Activated CD8-positive, alpha-beta T cell treated with anti-CD3 and anti-CD28 coated beads for 36 hours (primary cell): ENCODE results near the gene NEK9. TPM values are rescaled to one million over a fixed set of nuclear protein-coding genes. Genes with fewer than 3 reads are reported as not detected.

Experiments
- ATAC-seq: fragments of 200-7000 bp; cut with Tn5 transposase; one replicate; pipeline ENCODE4 v1.10.0; 2021; ENCODE audit warnings: mild to moderate bottlenecking, moderate library complexity
- CTCF ChIA-PET: fragments of 350-600 bp; sonication (Branson Sonifier 250); formaldehyde crosslinking; loops from one replicate; lab custom pipeline; 2021; ENCODE audit warnings: antibody characterized with exemption; lab: Charles Lee
- POLR2A ChIA-PET: fragments of 350-600 bp; sonication (Branson Sonifier 250); formaldehyde crosslinking; loops from one replicate; lab custom pipeline; 2021; ENCODE audit warnings: antibody characterized with exemption; lab: Charles Lee
- DNase-seq: peaks from one replicate; pipeline ENCODE4 v3.0.0-alpha.2; 2020
- H3K27ac Mint-ChIP-seq: one replicate; pipeline ENCODE4 v1.8.0; 2021; ENCODE audit warnings: mild to moderate bottlenecking, mixed read lengths
- H3K27me3 Mint-ChIP-seq: one replicate; pipeline ENCODE4 v1.8.0; 2021; ENCODE audit warnings: mixed read lengths
- H3K36me3 Mint-ChIP-seq: one replicate; pipeline ENCODE4 v1.8.0; 2021; ENCODE audit warnings: low read depth, mixed read lengths
- H3K4me1 Mint-ChIP-seq: one replicate; pipeline ENCODE4 v1.8.0; 2021; ENCODE audit warnings: low read depth, mixed read lengths
- H3K4me3 Mint-ChIP-seq: one replicate; pipeline ENCODE4 v1.8.0; 2021; ENCODE audit warnings: mild to moderate bottlenecking, moderate library complexity, mixed read lengths
- H3K9me3 Mint-ChIP-seq: one replicate; pipeline ENCODE4 v1.8.0; 2021; ENCODE audit warnings: mixed read lengths
- intact Hi-C: fragments of 100-400 bp; cut with micrococcal nuclease; formaldehyde crosslinking; loops from one replicate; pipeline ENCODE4 v1.10.0; 2022
- total RNA-seq, 2 experiments: library from RNA; stranded (reverse); gene quantifications; one replicate each; pipeline ENCODE4 v1.2.3, GENCODE V29; 2021
- TF ChIP-seq, protein P1 (sequence below): fragments of 200-600 bp; IDR thresholded peaks from one replicate; pipeline ENCODE4 v1.8.0; 2022; ENCODE audit warnings: antibody characterized with exemption, mild to moderate bottlenecking

The NEK9 gene
- total RNA-seq, 2 experiments from 2014 or later = 54.9 to 59.5 TPM

DNA sequence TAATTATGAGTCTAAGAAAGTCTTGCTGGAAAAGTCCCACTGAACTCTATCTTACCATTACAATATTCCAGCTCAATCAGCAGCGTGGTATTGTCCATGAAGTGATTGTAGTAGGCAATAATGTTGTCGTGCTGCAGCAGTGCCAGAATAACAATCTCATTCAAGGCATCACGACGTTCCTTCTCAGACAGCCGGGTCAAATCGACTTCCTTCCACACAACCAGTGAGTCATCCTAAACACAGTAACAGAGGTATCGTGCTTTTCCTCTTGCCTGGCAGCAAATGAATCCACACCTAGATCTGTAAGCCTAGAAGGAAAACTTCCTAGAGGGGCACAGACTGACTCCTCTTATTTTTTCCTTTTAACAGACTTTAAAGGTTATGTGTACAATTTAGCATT, 2.9 kb downstream of the NEK9 start:
- peaks cover 45% of the 10 kb centered on the region for H3K4me1 Mint-ChIP-seq
- peaks cover 22% of the 10 kb centered on the region for H3K36me3 Mint-ChIP-seq
- no peak for ATAC-seq
- no peaks in the 10 kb centered on the region for H3K9me3 Mint-ChIP-seq
- TF ChIP-seq, protein P1, sequence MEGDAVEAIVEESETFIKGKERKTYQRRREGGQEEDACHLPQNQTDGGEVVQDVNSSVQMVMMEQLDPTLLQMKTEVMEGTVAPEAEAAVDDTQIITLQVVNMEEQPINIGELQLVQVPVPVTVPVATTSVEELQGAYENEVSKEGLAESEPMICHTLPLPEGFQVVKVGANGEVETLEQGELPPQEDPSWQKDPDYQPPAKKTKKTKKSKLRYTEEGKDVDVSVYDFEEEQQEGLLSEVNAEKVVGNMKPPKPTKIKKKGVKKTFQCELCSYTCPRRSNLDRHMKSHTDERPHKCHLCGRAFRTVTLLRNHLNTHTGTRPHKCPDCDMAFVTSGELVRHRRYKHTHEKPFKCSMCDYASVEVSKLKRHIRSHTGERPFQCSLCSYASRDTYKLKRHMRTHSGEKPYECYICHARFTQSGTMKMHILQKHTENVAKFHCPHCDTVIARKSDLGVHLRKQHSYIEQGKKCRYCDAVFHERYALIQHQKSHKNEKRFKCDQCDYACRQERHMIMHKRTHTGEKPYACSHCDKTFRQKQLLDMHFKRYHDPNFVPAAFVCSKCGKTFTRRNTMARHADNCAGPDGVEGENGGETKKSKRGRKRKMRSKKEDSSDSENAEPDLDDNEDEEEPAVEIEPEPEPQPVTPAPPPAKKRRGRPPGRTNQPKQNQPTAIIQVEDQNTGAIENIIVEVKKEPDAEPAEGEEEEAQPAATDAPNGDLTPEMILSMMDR = no peak
- CTCF ChIA-PET = interaction anchor here (0.7 to 4.4 kb wide), 3 partner anchors 14 to 180 kb away, joined by 3 to 29 read pairs (median 8); no protein-coding TSS in a partner anchor
- H3K4me3 Mint-ChIP-seq = peak overlapping the region; percentile 18
- H3K27me3 Mint-ChIP-seq = no peaks in the 10 kb centered on the region
- H3K27ac Mint-ChIP-seq = peak overlapping the region; percentile 70
- POLR2A ChIA-PET = no interaction called here
- DNase-seq = peak; percentile 30
- intact Hi-C loops = no loop called here

DNA sequence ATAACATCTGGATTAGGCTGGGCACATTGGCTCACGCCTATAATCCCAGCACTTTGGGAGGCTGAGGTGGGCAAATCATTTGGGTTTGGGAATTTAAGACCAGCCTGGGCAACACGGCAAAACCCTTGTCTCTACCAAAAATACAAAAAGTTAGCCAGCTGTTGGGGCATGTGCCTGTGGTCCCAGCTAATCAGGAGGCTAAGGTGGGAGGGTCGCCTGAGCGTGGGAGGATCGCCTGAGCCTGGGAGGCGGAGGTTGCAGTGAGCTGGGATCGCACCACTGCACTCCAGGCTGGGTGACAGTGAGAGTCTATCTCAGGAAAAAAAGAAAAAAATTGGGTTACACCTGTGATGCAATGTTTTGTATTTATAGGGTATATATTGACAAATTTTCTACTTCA, 5.3 kb downstream of the NEK9 start:
- intact Hi-C loops = no loop called here
- no peak for DNase-seq
- H3K36me3 Mint-ChIP-seq = peaks cover 32% of the 10 kb centered on the region
- H3K9me3 Mint-ChIP-seq = no peaks in the 10 kb centered on the region
- H3K4me3 Mint-ChIP-seq = no peak overlapping the region
- POLR2A ChIA-PET = no interaction called here
- ATAC-seq = no peak
- no peaks in the 10 kb centered on the region for H3K27me3 Mint-ChIP-seq
- TF ChIP-seq, protein P1 = no peak
- H3K27ac Mint-ChIP-seq = no peak overlapping the region
- CTCF ChIA-PET = interaction anchor here (1.2 kb wide), 1 partner anchor 181 kb away, joined by 3 read pairs; no protein-coding TSS in a partner anchor
- H3K4me1 Mint-ChIP-seq = peaks cover 38% of the 10 kb centered on the region

DNA sequence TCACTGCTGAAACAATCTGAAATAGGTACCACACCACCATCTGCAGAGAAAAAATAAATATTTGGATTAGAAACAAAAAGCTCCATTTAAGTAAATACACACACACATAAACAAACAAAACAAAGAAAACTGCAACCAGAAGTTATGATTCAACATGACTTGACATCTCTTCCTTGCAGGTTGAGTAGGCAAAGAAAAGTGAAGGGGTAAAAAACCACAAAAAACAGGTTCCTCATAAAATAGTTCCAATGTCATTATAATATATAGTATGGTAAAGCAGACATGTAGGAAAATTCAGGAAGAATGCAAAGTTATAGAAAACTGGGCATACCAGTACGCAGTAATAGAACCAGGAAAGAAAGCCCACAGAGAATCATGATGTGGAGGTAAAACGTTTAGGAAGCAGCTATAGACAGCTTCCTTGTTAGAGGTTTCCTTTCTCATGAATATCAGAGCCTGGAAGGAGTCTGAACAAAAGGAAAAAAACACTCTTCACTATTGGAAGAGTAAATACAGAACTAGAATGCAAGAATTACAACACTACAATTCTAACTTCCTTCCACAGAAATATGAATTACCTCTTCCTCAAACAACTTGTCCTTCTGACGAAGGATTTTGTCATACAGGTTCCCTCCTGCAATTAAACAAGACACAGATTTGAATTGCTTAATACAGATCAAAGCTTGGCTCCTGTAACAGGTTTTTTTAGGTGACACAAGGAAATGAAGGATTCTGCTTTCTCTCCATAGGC, 6.1 kb downstream of the NEK9 start:
- H3K4me3 Mint-ChIP-seq = no peak overlapping the region
- ATAC-seq (no peak), DNase-seq (no peak)
- peaks cover 34% of the 10 kb centered on the region for H3K36me3 Mint-ChIP-seq
- H3K27ac Mint-ChIP-seq = no peak overlapping the region
- POLR2A ChIA-PET = no interaction called here
- TF ChIP-seq, protein P1 = no peak
- H3K4me1 Mint-ChIP-seq = peaks cover 34% of the 10 kb centered on the region
- H3K27me3 Mint-ChIP-seq = no peaks in the 10 kb centered on the region
- intact Hi-C loops = no loop called here
- CTCF ChIA-PET = interaction anchor here (1.8 kb wide), 1 partner anchor 33 kb away, joined by 4 read pairs; no protein-coding TSS in a partner anchor
- H3K9me3 Mint-ChIP-seq = no peaks in the 10 kb centered on the region

DNA sequence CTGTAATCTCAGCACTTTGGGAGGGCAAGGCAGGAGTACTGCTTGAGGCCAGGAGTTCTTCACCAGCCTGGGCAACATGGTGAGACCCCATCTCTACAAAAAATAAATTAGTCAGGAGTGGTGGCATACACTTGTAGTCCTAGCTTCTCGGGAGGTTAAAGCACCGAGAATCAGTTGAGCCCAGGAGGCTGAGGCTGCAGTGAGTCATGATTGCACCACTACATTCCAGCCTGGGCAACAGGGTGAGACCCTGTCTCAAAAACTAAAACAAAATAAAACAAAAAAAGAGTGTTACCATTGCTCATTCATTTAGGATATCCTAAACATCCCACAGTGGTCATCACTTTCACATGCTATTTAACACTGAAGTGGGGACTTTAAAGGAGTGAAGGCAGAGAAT, 7.8 kb downstream of the NEK9 start:
- intact Hi-C loops = no loop called here
- H3K36me3 Mint-ChIP-seq = peaks cover 34% of the 10 kb centered on the region
- no peak overlapping the region for H3K4me3 Mint-ChIP-seq
- DNase-seq (no peak), ATAC-seq (no peak)
- ChIA-PET POLR2A (no interaction called here), CTCF (interaction anchor here (1.8 kb wide), 1 partner anchor 31 kb away, joined by 4 read pairs; no protein-coding TSS in a partner anchor)
- TF ChIP-seq, protein P1 = no peak
- no peak overlapping the region for H3K27ac Mint-ChIP-seq
- no peaks in the 10 kb centered on the region for H3K9me3 Mint-ChIP-seq
- no peaks in the 10 kb centered on the region for H3K27me3 Mint-ChIP-seq
- H3K4me1 Mint-ChIP-seq = peaks cover 24% of the 10 kb centered on the region

DNA sequence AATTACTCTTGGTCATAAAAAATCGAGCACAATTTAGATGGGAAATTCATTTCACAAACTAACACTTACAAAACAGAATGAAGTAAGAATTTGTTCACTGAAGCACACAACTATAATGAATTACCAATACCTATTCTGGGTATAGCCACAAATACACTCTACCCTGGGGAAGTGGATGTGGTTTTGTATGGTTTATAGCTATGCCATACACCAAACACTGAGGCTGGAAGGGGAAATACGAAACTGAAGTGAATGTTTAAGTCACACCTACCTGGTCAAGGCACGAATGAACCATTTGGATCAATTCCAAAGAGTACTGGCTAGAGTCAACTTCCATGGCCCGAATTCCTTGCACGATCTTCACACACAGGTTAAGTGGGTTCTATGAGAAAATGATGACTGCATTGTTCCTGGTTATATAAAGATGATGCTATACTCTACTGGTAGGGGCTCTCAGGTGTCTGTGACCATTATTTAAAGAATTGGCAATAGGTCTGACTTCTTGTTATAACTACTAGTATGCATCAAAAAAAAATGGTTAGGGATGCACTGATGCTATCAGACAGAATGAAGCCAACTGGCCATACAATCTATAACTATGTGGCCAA, 12.8 kb downstream of the NEK9 start:
- Mint-ChIP-seq H3K4me3 (no peak overlapping the region), H3K27ac (peak overlapping the region; percentile 7), H3K4me1 (peaks cover 12% of the 10 kb centered on the region), H3K27me3 (no peaks in the 10 kb centered on the region), H3K36me3 (peaks cover 43% of the 10 kb centered on the region), H3K9me3 (no peaks in the 10 kb centered on the region)
- CTCF ChIA-PET = no interaction called here
- ATAC-seq (peak; percentile 72), DNase-seq (no peak)
- TF ChIP-seq, protein P1 = no peak
- intact Hi-C loops = no loop called here
- POLR2A ChIA-PET = no interaction called here
